Calu3 (cell line): ENCODE data around the gene OSER1. TPM values are rescaled to one million over a fixed set of nuclear protein-coding genes. Genes with fewer than 3 reads are reported as not detected.

Experiments used
- BruUV-seq: library from RNA; stranded (reverse); fragments of 400-500 nt; replicated peaks from 2 replicates; lab custom pipeline; 2021; lab: Mats Ljungman, UMichigan
- CTCF ChIA-PET: fragments of 300-600 bp; sonication (Branson Sonifier 250); formaldehyde crosslinking; loops from one replicate; lab custom pipeline; 2022; ENCODE audit warnings: antibody characterized with exemption; lab: Charles Lee
- DNase-seq: peaks from one replicate; pipeline ENCODE4 v3.0.0; 2022
- H3K27ac Mint-ChIP-seq: one replicate; pipeline ENCODE4 v1.8.0; 2022; ENCODE audit warnings: mixed read lengths; ENCODE audit not compliant: unreplicated experiment
- H3K27me3 Mint-ChIP-seq: one replicate; pipeline ENCODE4 v1.8.0; 2022; ENCODE audit warnings: mixed read lengths; ENCODE audit not compliant: unreplicated experiment
- H3K36me3 Mint-ChIP-seq: one replicate; pipeline ENCODE4 v1.8.0; 2022; ENCODE audit warnings: mild to moderate bottlenecking, moderate library complexity, mixed read lengths; ENCODE audit not compliant: insufficient read depth, unreplicated experiment
- H3K4me1 Mint-ChIP-seq: one replicate; pipeline ENCODE4 v1.8.0; 2022; ENCODE audit warnings: mild to moderate bottlenecking, low read depth, mixed read lengths; ENCODE audit not compliant: unreplicated experiment
- H3K4me3 Mint-ChIP-seq: one replicate; pipeline ENCODE4 v1.8.0; 2022; ENCODE audit warnings: mild to moderate bottlenecking, low read depth, moderate library complexity, mixed read lengths; ENCODE audit not compliant: unreplicated experiment
- H3K9me3 Mint-ChIP-seq: one replicate; pipeline ENCODE4 v1.8.0; 2022; ENCODE audit warnings: low read depth, mixed read lengths; ENCODE audit not compliant: unreplicated experiment
- intact Hi-C: fragments of 100-400 bp; cut with micrococcal nuclease; formaldehyde crosslinking; loops from one replicate; pipeline ENCODE4 v1.10.0; 2022; ENCODE audit not compliant: unreplicated experiment
- total RNA-seq: library from RNA; stranded (reverse); gene quantifications from 2 replicates; pipeline ENCODE4 v1.2.3, GENCODE V29; 2022
- TF ChIP-seq, protein P1 (sequence below): fragments of 200-600 bp; IDR thresholded peaks from one replicate; pipeline ENCODE4 v1.8.0; 2022; ENCODE audit warnings: antibody characterized with exemption; ENCODE audit not compliant: unreplicated experiment

Gene OSER1
- total RNA-seq, 1 experiment from 2014 or later: 56.7 TPM

DNA sequence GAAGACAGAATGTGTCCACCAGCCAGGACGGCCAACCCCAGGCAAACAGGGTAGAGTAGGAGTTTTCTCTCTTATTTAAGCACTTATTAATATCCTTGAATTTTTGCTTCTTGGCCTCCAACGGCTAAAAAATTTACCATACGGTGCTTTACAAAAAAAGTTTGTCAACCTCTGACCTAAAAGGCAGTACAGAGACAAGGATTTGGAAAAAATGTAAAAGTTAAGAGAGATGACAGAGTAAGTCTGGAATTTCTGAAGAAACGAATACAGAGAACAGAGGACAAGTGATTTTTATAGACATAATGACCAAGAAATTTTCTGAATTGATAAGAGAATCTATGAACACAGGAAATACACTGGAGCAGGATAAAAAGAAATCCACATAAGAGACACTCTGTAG is 10.2 kb downstream of the OSER1 start:
- CTCF ChIA-PET: no interaction called here
- TF ChIP-seq, protein P1, sequence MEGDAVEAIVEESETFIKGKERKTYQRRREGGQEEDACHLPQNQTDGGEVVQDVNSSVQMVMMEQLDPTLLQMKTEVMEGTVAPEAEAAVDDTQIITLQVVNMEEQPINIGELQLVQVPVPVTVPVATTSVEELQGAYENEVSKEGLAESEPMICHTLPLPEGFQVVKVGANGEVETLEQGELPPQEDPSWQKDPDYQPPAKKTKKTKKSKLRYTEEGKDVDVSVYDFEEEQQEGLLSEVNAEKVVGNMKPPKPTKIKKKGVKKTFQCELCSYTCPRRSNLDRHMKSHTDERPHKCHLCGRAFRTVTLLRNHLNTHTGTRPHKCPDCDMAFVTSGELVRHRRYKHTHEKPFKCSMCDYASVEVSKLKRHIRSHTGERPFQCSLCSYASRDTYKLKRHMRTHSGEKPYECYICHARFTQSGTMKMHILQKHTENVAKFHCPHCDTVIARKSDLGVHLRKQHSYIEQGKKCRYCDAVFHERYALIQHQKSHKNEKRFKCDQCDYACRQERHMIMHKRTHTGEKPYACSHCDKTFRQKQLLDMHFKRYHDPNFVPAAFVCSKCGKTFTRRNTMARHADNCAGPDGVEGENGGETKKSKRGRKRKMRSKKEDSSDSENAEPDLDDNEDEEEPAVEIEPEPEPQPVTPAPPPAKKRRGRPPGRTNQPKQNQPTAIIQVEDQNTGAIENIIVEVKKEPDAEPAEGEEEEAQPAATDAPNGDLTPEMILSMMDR: no peak
- no TSS peak for BruUV-seq
- Mint-ChIP-seq H3K4me3 (no peak overlapping the region), H3K27me3 (no peaks in the 10 kb centered on the region), H3K36me3 (peaks cover 78% of the 10 kb centered on the region), H3K4me1 (peaks cover 53% of the 10 kb centered on the region), H3K27ac (no peak overlapping the region), H3K9me3 (no peaks in the 10 kb centered on the region)
- intact Hi-C loops: no loop called here
- DNase-seq: no peak

DNA sequence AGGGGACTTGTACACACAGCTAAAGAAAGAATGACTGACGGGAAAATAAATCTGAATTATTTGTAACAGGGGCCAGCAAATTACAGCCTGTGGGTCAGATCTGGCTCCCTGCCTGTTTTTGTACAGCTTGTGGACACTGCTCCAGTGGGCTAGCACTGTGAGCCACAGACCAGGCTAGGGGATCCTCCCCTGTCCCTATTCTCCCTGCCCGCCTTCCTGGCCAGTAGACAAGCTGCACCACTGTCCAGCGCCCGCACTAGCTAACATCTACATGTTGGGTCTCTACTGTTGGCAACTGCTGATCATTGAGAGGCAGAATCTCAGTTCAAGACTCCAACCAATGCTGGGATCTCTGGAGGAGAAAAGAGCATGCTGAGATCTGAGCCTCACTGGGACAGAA is 10.7 kb downstream of the OSER1 start:
- Mint-ChIP-seq H3K4me3 (no peak overlapping the region), H3K4me1 (peaks cover 53% of the 10 kb centered on the region), H3K27me3 (no peaks in the 10 kb centered on the region), H3K9me3 (no peaks in the 10 kb centered on the region), H3K27ac (no peak overlapping the region), H3K36me3 (peaks cover 77% of the 10 kb centered on the region)
- BruUV-seq: no TSS peak
- TF ChIP-seq, protein P1: no peak
- DNase-seq: no peak
- intact Hi-C loops: no loop called here
- CTCF ChIA-PET: no interaction called here

GRCh38 chr20:44198872-44199271 is 11.7 kb downstream of the OSER1 start:
- intact Hi-C loops: no loop called here
- no peaks in the 10 kb centered on the region for H3K9me3 Mint-ChIP-seq
- H3K27me3 Mint-ChIP-seq: no peaks in the 10 kb centered on the region
- CTCF ChIA-PET: interaction anchor here (0.7 kb wide), 1 partner anchor 82 kb away, joined by 3 read pairs; no protein-coding TSS in a partner anchor
- TF ChIP-seq, protein P1: no peak
- peaks cover 44% of the 10 kb centered on the region for H3K4me1 Mint-ChIP-seq
- BruUV-seq: no TSS peak
- H3K36me3 Mint-ChIP-seq: peaks cover 67% of the 10 kb centered on the region
- no peak overlapping the region for H3K27ac Mint-ChIP-seq
- DNase-seq: no peak
- H3K4me3 Mint-ChIP-seq: no peak overlapping the region

DNA sequence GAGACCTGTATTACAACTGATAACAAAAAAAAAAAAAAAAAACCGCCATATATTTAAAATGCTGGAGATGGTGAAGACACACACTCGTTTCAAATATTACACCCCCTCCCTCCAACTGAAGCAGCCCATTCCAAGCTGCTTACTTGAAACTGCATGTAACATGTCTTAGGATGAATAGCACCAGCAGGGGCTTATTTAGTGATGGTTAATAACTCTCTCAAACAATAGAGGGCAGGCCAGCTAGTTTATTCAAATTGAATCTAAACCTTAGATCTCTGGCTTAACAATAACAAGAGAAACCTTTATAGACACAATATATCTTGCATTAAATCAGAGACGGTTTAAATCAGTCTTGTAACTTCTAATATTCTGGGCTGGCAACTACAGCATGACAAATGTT is 14.3 kb downstream of the OSER1 start:
- BruUV-seq: no TSS peak
- no peak overlapping the region for H3K27ac Mint-ChIP-seq
- no peak for DNase-seq
- no peaks in the 10 kb centered on the region for H3K9me3 Mint-ChIP-seq
- peaks cover 41% of the 10 kb centered on the region for H3K36me3 Mint-ChIP-seq
- CTCF ChIA-PET: interaction anchor here (2.5 kb wide), 1 partner anchor 80 kb away, joined by 13 read pairs; no protein-coding TSS in a partner anchor
- peaks cover 23% of the 10 kb centered on the region for H3K4me1 Mint-ChIP-seq
- peaks cover 15% of the 10 kb centered on the region for H3K27me3 Mint-ChIP-seq
- intact Hi-C loops: no loop called here
- TF ChIP-seq, protein P1: no peak
- no peak overlapping the region for H3K4me3 Mint-ChIP-seq
